Muscle of leg (tissue), 16 donors: Measurements from ENCODE around the gene WDR20. TPM values are rescaled to one million over a fixed set of nuclear protein-coding genes. Genes with fewer than 3 reads are reported as not detected.

Source experiments
- DNase-seq: peaks from one replicate; pipeline ENCODE4 v3.0.0; 2013
- H3K27ac ChIP-seq: one replicate; pipeline ENCODE4 v1.5.1; 2013; ENCODE audit warnings: mild to moderate bottlenecking, low read length, control low read depth
- H3K27me3 ChIP-seq: one replicate; pipeline ENCODE4 v1.6.1; 2013; ENCODE audit warnings: low read length; ENCODE audit not compliant: control insufficient read depth, insufficient read depth
- H3K36me3 ChIP-seq: one replicate; pipeline ENCODE4 v1.6.1; 2013; ENCODE audit warnings: low read length; ENCODE audit not compliant: control insufficient read depth, insufficient read depth
- H3K4me1 ChIP-seq: one replicate; pipeline ENCODE4 v1.6.1; 2013; ENCODE audit warnings: low read length; ENCODE audit not compliant: control insufficient read depth, insufficient read depth
- H3K4me3 ChIP-seq: one replicate; pipeline ENCODE4 v1.5.1; 2013; ENCODE audit warnings: low read length, control low read depth
- H3K9me3 ChIP-seq: replicated peaks from 2 replicates; pipeline ENCODE4 v1.6.1; 2013; ENCODE audit warnings: low read depth, low read length; ENCODE audit not compliant: control insufficient read depth
- WGBS: methylation state at CpG from one replicate; pipeline ENCODE4 v1.1.5; 2013; ENCODE audit warnings: missing lambda C conversion rate; ENCODE audit not compliant: insufficient coverage; 5-methylcytosine and 5-hydroxymethylcytosine counted together
- long read RNA-seq, 11 donors: transcript quantifications; one replicate each; lab custom pipeline, GENCODE V29; 2026
- polyA plus RNA-seq, 8 donors: library from polyadenylated mRNA; unstranded; fragments of 120-200 nt; gene quantifications; one replicate each; pipeline versions ENCODE4 v1.2.1 to v1.2.3, GENCODE V29; 2013; ENCODE audit warnings: inconsistent platforms in 1 of 8, low replicate concordance in 1 of 8; ENCODE audit not compliant: insufficient read length in 8 of 8, insufficient read depth in 1 of 8
- total RNA-seq: library from RNA; stranded (reverse); fragments of 120-200 nt; gene quantifications from one replicate; pipeline ENCODE4 v1.2.4, GENCODE V29; 2013

WDR20 gene, protein sequence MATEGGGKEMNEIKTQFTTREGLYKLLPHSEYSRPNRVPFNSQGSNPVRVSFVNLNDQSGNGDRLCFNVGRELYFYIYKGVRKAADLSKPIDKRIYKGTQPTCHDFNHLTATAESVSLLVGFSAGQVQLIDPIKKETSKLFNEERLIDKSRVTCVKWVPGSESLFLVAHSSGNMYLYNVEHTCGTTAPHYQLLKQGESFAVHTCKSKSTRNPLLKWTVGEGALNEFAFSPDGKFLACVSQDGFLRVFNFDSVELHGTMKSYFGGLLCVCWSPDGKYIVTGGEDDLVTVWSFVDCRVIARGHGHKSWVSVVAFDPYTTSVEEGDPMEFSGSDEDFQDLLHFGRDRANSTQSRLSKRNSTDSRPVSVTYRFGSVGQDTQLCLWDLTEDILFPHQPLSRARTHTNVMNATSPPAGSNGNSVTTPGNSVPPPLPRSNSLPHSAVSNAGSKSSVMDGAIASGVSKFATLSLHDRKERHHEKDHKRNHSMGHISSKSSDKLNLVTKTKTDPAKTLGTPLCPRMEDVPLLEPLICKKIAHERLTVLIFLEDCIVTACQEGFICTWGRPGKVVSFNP
- total RNA-seq, result 20.0 TPM
- polyA plus RNA-seq, result 10 to 100 TPM; 21.9 to 28.9 (median 25.0) TPM
- long read RNA-seq, donor 1, partial matches to known transcripts, result 0 of 1 reads
- long read RNA-seq, donor 1, other reads (novel, unspliced or antisense), result 0 of 1 reads
- long read RNA-seq, donor 2, partial matches to known transcripts, result 0 of 2 reads
- long read RNA-seq, donor 2, other reads (novel, unspliced or antisense), result 0 of 2 reads
- long read RNA-seq, donor 3, partial matches to known transcripts, result 0 of 6 reads
- long read RNA-seq, donor 3, other reads (novel, unspliced or antisense), result 0 of 6 reads
- long read RNA-seq, donor 4, partial matches to known transcripts, result 0 of 5 reads
- long read RNA-seq, donor 4, other reads (novel, unspliced or antisense), result 0 of 5 reads
- long read RNA-seq, donor 5, transcript WDR20-204 (3 exons, 2,391 nt), result major isoform, 5 of 11 reads
- long read RNA-seq, donor 5, partial matches to known transcripts, result 0 of 11 reads
- long read RNA-seq, donor 5, other reads (novel, unspliced or antisense), result 0 of 11 reads
- long read RNA-seq, donor 6, transcript WDR20-204 (3 exons, 2,391 nt), result major isoform, 7 of 9 reads
- long read RNA-seq, donor 6, partial matches to known transcripts, result 0 of 9 reads
- long read RNA-seq, donor 6, other reads (novel, unspliced or antisense), result 0 of 9 reads
- long read RNA-seq, donor 7, partial matches to known transcripts, result 0 of 3 reads
- long read RNA-seq, donor 7, other reads (novel, unspliced or antisense), result 0 of 3 reads
- long read RNA-seq, donor 8, partial matches to known transcripts, result 0 of 4 reads
- long read RNA-seq, donor 8, other reads (novel, unspliced or antisense), result 0 of 4 reads
- long read RNA-seq, donor 9, partial matches to known transcripts, result 0 of 2 reads
- long read RNA-seq, donor 9, other reads (novel, unspliced or antisense), result 0 of 2 reads
- long read RNA-seq, donor 10, partial matches to known transcripts, result 0 of 3 reads
- long read RNA-seq, donor 10, other reads (novel, unspliced or antisense), result 0 of 3 reads
- long read RNA-seq, donor 11, partial matches to known transcripts, result 0 of 2 reads
- long read RNA-seq, donor 11, other reads (novel, unspliced or antisense), result 0 of 2 reads

- peak within 1 kb of the TSS; percentile 83 for H3K27ac ChIP-seq
- under 1% methylated on average over 57 of the region's 64 CpGs for WGBS
- peak; percentile 99 for DNase-seq
- H3K4me1 ChIP-seq, result peaks cover 8% of the 10 kb centered on the region
- peaks cover 4% of the 10 kb centered on the region for H3K36me3 ChIP-seq
- H3K4me3 ChIP-seq, result peak within 1 kb of the TSS; percentile 96
- H3K9me3 ChIP-seq, result no peaks in the 10 kb centered on the region
- no peaks in the 10 kb centered on the region for H3K27me3 ChIP-seq
Measured at GRCh38 chr14:102139286-102140026, at the start of gene WDR20. Gene WDR20, plus strand, starts transcription at chr14:102139897. Its CDS starts 27 bp downstream, at chr14:102139924.

GRCh38 chr14:102090713-102091112, 49.0 kb upstream of the WDR20 start:
- Histone ChIP-seq H3K36me3 (peaks cover 2% of the 10 kb centered on the region), H3K4me3 (no peak overlapping the region), H3K9me3 (no peaks in the 10 kb centered on the region), H3K4me1 (peaks cover 12% of the 10 kb centered on the region), H3K27ac (no peak overlapping the region), H3K27me3 (no peaks in the 10 kb centered on the region)
- no peak for DNase-seq
- 83% methylated on average over 3 of the region's 3 CpGs for WGBS

DNA sequence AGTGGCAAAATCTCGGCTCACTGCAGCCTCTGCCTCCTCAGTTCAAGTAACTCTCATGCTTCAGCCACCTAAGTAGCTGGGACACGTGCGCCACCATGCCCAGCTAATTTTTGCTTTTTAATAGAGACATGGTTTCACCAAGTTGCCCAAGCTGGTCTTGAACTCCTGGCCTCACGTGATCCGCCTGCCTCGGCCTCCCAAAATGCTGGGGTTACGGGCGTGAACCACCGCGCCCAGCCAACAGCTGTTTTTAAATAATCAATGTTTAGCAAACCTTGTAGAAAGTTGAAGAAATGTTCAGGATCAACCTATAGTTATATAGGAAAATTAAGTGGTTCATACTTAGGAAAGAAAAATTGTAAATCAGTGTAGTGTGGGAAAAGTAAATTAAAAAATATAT, 46.9 kb upstream of the WDR20 start:
- H3K4me1 ChIP-seq, result peaks cover 15% of the 10 kb centered on the region

DNA sequence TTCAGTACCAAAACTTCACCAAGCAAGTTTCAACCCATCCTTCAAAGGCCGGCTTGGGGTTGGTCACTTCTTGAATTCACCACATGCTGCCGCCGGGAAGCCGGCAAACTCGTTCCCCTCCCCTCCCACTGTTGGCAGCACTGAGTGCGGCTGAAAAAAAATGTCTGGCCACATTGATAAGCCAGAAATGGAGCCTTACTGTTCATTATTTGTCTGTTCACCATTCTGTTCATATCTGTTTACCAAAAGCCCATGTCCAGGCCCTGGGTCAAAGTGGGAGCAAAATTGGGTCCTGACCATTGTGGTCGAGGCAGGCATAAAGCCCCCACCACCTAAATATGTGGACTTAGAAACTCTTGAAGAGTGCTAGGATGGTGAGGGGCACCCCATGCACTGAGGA, 45.6 kb upstream of the WDR20 start:
- no peak for DNase-seq
- H3K4me1 ChIP-seq, result peaks cover 6% of the 10 kb centered on the region
- WGBS, result 64% methylated on average over 6 of the region's 7 CpGs
- no peaks in the 10 kb centered on the region for H3K27me3 ChIP-seq
- no peak overlapping the region for H3K4me3 ChIP-seq
- no peaks in the 10 kb centered on the region for H3K36me3 ChIP-seq
- H3K9me3 ChIP-seq, result no peaks in the 10 kb centered on the region
- no peak overlapping the region for H3K27ac ChIP-seq

More for the DNA sequence above, 46.9 kb upstream of the WDR20 start:
- H3K36me3 ChIP-seq, result no peaks in the 10 kb centered on the region
- no peaks in the 10 kb centered on the region for H3K9me3 ChIP-seq
- 82% methylated on average over 7 of the region's 10 CpGs for WGBS
- no peak overlapping the region for H3K4me3 ChIP-seq
- H3K27me3 ChIP-seq, result no peaks in the 10 kb centered on the region
- no peak for DNase-seq
- H3K27ac ChIP-seq, result no peak overlapping the region

DNA sequence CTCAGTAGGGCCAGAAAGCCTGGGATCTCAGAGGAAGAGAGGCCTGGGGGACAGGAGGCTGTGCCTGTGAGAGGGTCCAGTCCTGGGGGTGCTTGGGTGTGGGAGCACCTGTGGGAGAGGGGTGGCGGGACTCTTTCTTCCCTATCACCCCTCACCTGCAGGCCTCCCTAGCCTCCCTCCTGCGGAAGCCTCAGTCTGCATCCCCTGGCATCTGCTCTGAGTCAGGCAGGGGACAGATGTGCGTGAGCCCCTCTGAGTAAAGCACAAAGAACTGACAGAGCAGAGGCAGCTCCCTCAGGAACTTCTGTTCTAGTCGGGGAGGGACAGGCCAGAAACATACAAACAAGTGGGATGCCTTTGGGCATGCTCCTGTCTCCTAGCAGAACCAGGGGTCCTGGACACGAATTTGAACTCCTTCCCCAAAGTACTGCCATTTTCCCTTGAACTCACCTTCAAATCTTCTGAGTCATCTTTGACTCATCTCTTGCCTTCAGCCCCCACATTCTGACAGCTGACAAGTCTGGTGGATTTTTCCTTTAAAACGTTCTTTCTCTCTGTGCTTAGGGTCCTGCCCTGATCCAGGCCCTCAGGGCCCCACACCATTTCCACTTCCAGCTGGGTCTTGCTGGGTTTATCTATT, 44.3 kb upstream of the WDR20 start:
- H3K27me3 ChIP-seq, result no peaks in the 10 kb centered on the region
- no peak overlapping the region for H3K4me3 ChIP-seq
- WGBS, result 52% methylated on average over 5 of the region's 6 CpGs
- peaks cover 6% of the 10 kb centered on the region for H3K4me1 ChIP-seq
- no peaks in the 10 kb centered on the region for H3K36me3 ChIP-seq
- H3K9me3 ChIP-seq, result no peaks in the 10 kb centered on the region
- H3K27ac ChIP-seq, result no peak overlapping the region
- DNase-seq, result no peak

DNA sequence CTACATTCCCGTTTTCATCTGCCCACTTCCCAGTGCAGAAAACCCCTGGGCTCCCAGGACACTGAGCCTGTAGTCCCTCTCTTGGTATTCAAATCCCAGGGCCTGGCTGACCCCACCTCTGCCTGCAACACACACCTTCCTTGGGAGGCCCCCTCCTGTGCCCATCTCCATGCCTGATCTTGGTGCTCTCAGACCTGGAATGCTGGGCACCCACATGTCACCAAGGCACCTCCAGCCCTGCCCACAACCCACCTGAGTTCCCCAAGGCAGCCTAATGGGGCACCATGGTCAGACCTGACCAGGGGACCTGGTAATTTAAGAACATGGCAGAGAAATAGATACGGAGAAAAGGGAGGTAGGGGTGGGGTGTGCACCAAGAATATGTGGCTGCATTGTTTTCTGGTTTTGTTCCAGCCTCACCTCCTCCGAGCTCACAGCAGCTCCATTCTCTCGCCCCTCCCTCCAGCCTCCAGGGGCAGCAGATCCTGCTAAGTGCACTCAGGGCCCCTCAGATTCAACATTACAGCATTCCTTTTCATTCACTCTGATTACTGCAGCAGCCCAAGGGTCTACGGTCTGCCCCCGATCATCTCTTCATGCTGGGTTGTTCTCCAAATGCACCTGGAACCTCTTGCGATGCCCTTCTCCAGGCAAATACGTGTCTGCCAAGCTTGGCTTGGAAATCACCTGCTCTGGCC, 43.7 kb upstream of the WDR20 start:
- Histone ChIP-seq H3K36me3 (no peaks in the 10 kb centered on the region), H3K4me1 (peaks cover 6% of the 10 kb centered on the region), H3K27ac (no peak overlapping the region), H3K4me3 (no peak overlapping the region), H3K27me3 (no peaks in the 10 kb centered on the region), H3K9me3 (no peaks in the 10 kb centered on the region)
- WGBS, result 17% methylated on average over 5 of the region's 8 CpGs
- no peak for DNase-seq

DNA sequence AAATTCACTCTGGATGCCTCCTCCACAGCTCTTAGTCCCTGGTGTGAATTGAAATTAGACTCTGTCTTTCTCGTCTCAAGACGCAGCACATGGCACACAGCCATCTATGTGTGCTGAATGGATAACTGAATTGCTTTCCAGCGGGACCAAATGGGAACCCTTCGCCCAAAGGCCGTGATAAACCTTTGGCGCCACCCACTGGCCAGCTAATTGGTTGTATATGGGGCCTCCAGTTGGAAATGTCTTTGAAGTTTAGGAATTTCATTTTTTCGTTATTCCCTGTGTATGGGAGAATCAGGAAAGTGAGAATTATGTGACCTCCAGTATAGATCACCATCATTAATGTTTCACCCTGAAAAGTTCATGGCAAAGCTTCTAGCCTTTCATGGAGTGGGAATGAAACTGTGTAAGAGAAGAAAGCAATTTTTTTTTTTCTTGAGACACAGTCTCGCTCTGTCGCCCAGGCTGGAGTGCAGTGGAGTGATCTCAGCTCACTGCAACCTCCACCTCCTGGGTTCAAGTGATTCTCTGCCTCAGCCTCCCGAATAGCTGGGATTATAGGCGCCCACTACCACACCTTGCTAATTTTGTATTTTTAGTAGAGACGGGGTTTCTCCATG, 43.0 kb upstream of the WDR20 start:
- no peak overlapping the region for H3K27ac ChIP-seq
- no peaks in the 10 kb centered on the region for H3K36me3 ChIP-seq
- peaks cover 6% of the 10 kb centered on the region for H3K4me1 ChIP-seq
- H3K9me3 ChIP-seq, result no peaks in the 10 kb centered on the region
- peak; percentile 93 for DNase-seq
- no peaks in the 10 kb centered on the region for H3K27me3 ChIP-seq
- WGBS, result 0% methylated on average over 3 of the region's 12 CpGs
- H3K4me3 ChIP-seq, result no peak overlapping the region
